Measurements from ENCODE around the gene ZNF581. TPM values are rescaled to one million over a fixed set of nuclear protein-coding genes. Genes with fewer than 3 reads are reported as not detected.
A peak's percentile ranks its signal among the peaks of the same experiment; 100 is the strongest.

ZNF581 gene
- total and polyA plus RNA-seq, 9 donors: 15.1 to 37.6 (median 27.0) TPM

GRCh38 chr19:55676889-55677505 lies 33.5 kb downstream of the ZNF581 start:
- Histone ChIP-seq H3K9me3 (replicated peaks; ENCODE audit: control insufficient read depth, low read depth, low read length) (no peaks in the 10 kb centered on the region), H3K4me1 (ENCODE audit: control insufficient read depth, insufficient read depth, low read length) (peaks cover 30% of the 10 kb centered on the region), H3K27ac (ENCODE audit: low read length) (peak overlapping the region; percentile 51), H3K36me3 (ENCODE audit: control insufficient read depth, insufficient read depth, low read length) (peaks cover 57% of the 10 kb centered on the region), H3K4me3 (ENCODE audit: low read length) (no peak overlapping the region), H3K27me3 (ENCODE audit: control insufficient read depth, insufficient read depth, low read length) (no peaks in the 10 kb centered on the region)
- WGBS (ENCODE audit: insufficient coverage): 80% methylated on average over 5 of the region's 7 CpGs
- no peak for DNase-seq

- DNase-seq: peak; percentile 17
- no peak overlapping the region for H3K4me3 ChIP-seq (ENCODE audit: low read length)
- peaks cover 30% of the 10 kb centered on the region for H3K4me1 ChIP-seq (ENCODE audit: control insufficient read depth, insufficient read depth, low read length)
- H3K9me3 ChIP-seq (replicated peaks; ENCODE audit: control insufficient read depth, low read depth, low read length): no peaks in the 10 kb centered on the region
- peak overlapping the region; percentile 51 for H3K27ac ChIP-seq (ENCODE audit: low read length)
- H3K27me3 ChIP-seq (ENCODE audit: control insufficient read depth, insufficient read depth, low read length): no peaks in the 10 kb centered on the region
- peaks cover 60% of the 10 kb centered on the region for H3K36me3 ChIP-seq (ENCODE audit: control insufficient read depth, insufficient read depth, low read length)
- 72% methylated on average over 6 of the region's 6 CpGs for WGBS (ENCODE audit: insufficient coverage)
Observed at GRCh38 chr19:55677572-55678028, 34.2 kb downstream of the ZNF581 start.

DNA sequence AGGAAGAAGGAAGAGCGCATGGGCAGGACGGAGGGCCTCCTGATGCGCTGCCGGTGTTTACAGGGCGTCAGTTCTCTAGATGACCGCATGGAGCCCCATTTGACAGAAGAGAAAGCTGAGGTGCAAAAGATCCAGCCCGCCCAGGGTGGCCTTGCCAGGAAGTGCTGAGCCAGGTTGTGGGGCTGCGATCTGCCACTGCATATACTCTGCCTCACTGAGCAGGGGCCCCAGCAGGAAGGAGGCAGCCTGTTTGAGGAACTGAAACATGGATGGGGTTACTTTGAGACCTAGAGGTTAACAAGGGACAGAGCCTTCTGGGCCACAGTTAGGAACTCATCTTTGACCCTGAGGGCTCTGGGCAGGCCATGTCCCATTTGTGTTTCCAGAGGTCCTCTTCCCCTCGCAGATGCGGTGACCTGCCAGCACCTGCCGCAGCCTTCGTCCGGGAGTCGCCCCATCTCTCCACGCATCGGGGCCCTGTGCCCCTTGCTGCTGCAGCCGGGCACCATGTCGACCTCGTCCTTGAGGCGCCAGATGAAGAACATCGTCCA lies 34.7 kb downstream of the ZNF581 start:
- DNase-seq: peak; percentile 73
- no peaks in the 10 kb centered on the region for H3K27me3 ChIP-seq (ENCODE audit: control insufficient read depth, insufficient read depth, low read length)
- WGBS (ENCODE audit: insufficient coverage): 89% methylated on average over 21 of the region's 21 CpGs
- H3K4me1 ChIP-seq (ENCODE audit: control insufficient read depth, insufficient read depth, low read length): peaks cover 30% of the 10 kb centered on the region
- H3K27ac ChIP-seq (ENCODE audit: low read length): peak overlapping the region; percentile 51
- H3K9me3 ChIP-seq (replicated peaks; ENCODE audit: control insufficient read depth, low read depth, low read length): no peaks in the 10 kb centered on the region
- H3K4me3 ChIP-seq (ENCODE audit: low read length): no peak overlapping the region
- H3K36me3 ChIP-seq (ENCODE audit: control insufficient read depth, insufficient read depth, low read length): peaks cover 60% of the 10 kb centered on the region

- WGBS (ENCODE audit: insufficient coverage): 90% methylated on average over 18 of the region's 24 CpGs
- Histone ChIP-seq H3K27ac (ENCODE audit: low read length) (no peak overlapping the region), H3K27me3 (ENCODE audit: control insufficient read depth, insufficient read depth, low read length) (no peaks in the 10 kb centered on the region), H3K9me3 (replicated peaks; ENCODE audit: control insufficient read depth, low read depth, low read length) (no peaks in the 10 kb centered on the region), H3K4me3 (ENCODE audit: low read length) (no peak overlapping the region), H3K36me3 (ENCODE audit: control insufficient read depth, insufficient read depth, low read length) (peaks cover 57% of the 10 kb centered on the region), H3K4me1 (ENCODE audit: control insufficient read depth, insufficient read depth, low read length) (peaks cover 25% of the 10 kb centered on the region)
- no peak for DNase-seq
Observed at GRCh38 chr19:55679343-55680257, 36.2 kb downstream of the ZNF581 start.

- WGBS (ENCODE audit: insufficient coverage): 84% methylated on average over 14 of the region's 20 CpGs
- Histone ChIP-seq H3K4me3 (ENCODE audit: low read length) (no peak overlapping the region), H3K9me3 (replicated peaks; ENCODE audit: control insufficient read depth, low read depth, low read length) (no peaks in the 10 kb centered on the region), H3K4me1 (ENCODE audit: control insufficient read depth, insufficient read depth, low read length) (peaks cover 23% of the 10 kb centered on the region), H3K36me3 (ENCODE audit: control insufficient read depth, insufficient read depth, low read length) (peaks cover 65% of the 10 kb centered on the region), H3K27ac (ENCODE audit: low read length) (no peak overlapping the region), H3K27me3 (ENCODE audit: control insufficient read depth, insufficient read depth, low read length) (no peaks in the 10 kb centered on the region)
- DNase-seq: no peak
Observed at GRCh38 chr19:55680339-55681130, 37.1 kb downstream of the ZNF581 start.

- 75% methylated on average over 2 of the region's 9 CpGs for WGBS (ENCODE audit: insufficient coverage)
- Histone ChIP-seq H3K9me3 (replicated peaks; ENCODE audit: control insufficient read depth, low read depth, low read length) (no peaks in the 10 kb centered on the region), H3K4me3 (ENCODE audit: low read length) (no peak overlapping the region), H3K4me1 (ENCODE audit: control insufficient read depth, insufficient read depth, low read length) (peaks cover 16% of the 10 kb centered on the region), H3K27ac (ENCODE audit: low read length) (no peak overlapping the region), H3K27me3 (ENCODE audit: control insufficient read depth, insufficient read depth, low read length) (no peaks in the 10 kb centered on the region), H3K36me3 (ENCODE audit: control insufficient read depth, insufficient read depth, low read length) (peaks cover 72% of the 10 kb centered on the region)
- no peak for DNase-seq
Observed at GRCh38 chr19:55681131-55682092, 38.0 kb downstream of the ZNF581 start.

DNA sequence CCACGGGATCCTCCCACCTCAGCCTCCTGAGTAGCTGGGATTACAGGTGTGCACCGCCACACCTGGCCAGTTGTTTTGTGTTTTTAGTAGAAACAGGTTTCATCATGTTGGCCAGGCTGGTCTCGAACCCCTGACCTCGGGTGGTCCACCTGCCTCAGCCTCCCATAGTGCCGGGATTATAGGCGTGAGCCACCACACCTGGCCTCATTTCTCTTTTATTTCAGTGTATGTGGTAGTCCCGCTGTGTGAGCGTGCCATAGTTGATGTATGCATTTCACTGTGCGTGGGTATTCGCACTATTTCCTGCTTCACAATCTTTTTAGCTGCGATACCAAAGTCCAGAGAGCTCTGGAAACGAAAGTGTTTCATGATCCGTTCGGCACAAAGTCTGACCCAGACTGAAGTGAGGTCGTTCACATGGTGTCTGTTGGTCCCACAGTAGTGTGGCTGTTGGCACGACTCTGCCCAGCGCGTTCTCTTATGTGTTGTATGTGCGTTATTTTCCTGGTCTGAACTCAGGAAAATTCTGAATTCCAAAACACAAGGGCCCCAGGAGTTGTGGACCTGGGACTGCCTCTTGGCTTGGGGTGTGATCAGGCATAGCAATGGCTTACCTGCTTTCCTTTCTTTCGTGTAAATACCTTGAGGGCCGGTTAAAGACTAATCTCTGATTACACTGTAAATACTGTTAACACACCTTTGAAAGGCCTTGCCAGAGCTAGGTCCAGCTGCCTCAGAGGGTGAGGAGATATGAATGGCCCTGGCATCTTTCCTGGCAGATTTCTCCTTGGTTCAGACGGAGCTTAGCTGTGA lies 40.2 kb downstream of the ZNF581 start:
- Histone ChIP-seq H3K27ac (ENCODE audit: low read length) (no peak overlapping the region), H3K27me3 (ENCODE audit: control insufficient read depth, insufficient read depth, low read length) (no peaks in the 10 kb centered on the region), H3K36me3 (ENCODE audit: control insufficient read depth, insufficient read depth, low read length) (peaks cover 64% of the 10 kb centered on the region), H3K4me3 (ENCODE audit: low read length) (no peak overlapping the region), H3K4me1 (ENCODE audit: control insufficient read depth, insufficient read depth, low read length) (peaks cover 14% of the 10 kb centered on the region), H3K9me3 (replicated peaks; ENCODE audit: control insufficient read depth, low read depth, low read length) (no peaks in the 10 kb centered on the region)
- no peak for DNase-seq
- 92% methylated on average over 16 of the region's 22 CpGs for WGBS (ENCODE audit: insufficient coverage)

DNA sequence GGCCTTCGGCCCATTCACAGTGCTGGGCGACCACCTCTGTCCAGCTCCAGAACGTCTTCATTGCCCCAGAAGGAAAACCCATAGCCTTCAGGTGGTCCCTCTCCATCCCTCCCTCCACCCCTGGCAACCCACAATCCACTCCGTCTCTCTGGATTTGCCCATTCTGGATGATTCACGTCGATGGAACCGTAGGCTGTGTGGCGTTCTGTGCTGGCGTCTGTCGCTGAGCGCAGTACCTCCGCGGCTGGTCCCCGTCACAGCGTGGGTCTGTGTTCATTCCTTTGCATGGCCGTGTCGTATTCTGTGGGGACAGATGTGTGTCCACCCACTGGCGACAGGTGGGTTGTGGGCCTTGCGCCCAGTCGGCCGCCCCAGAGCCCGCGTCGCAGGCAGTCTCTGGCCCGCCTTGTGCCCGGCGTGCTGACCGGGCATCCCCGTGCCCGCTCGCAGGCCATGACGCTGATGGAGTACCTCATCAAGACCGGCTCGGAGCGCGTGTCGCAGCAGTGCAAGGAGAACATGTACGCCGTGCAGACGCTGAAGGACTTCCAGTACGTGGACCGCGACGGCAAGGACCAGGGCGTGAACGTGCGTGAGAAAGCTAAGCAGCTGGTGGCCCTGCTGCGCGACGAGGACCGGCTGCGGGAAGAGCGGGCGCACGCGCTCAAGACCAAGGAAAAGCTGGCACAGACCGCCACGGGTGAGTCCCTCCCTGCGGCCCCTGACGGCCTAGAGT lies 41.7 kb downstream of the ZNF581 start:
- Histone ChIP-seq H3K27ac (ENCODE audit: low read length) (no peak overlapping the region), H3K36me3 (ENCODE audit: control insufficient read depth, insufficient read depth, low read length) (peaks cover 62% of the 10 kb centered on the region), H3K27me3 (ENCODE audit: control insufficient read depth, insufficient read depth, low read length) (no peaks in the 10 kb centered on the region), H3K4me3 (ENCODE audit: low read length) (no peak overlapping the region), H3K4me1 (ENCODE audit: control insufficient read depth, insufficient read depth, low read length) (peaks cover 22% of the 10 kb centered on the region), H3K9me3 (replicated peaks; ENCODE audit: control insufficient read depth, low read depth, low read length) (no peaks in the 10 kb centered on the region)
- WGBS (ENCODE audit: insufficient coverage): 92% methylated on average over 60 of the region's 60 CpGs
- no peak for DNase-seq
